Esophagus muscularis mucosa (tissue), 3 donors: ENCODE data around the gene TNNT3.

Experiments
- CTCF ChIP-seq, 3 experiments: fragments of 200-600 bp in 2 of 3; fragments of 450-650 bp in 1 of 3; sonication (generic) in 2 of 3; IDR thresholded peaks; one replicate each; pipeline ENCODE4 v1.5.1; 2017 to 2019; ENCODE audit warnings: antibody characterized with exemption in 3 of 3, mild to moderate bottlenecking in 2 of 3, moderate library complexity in 1 of 3
- POLR2A ChIP-seq: fragments of 450-650 bp; IDR thresholded peaks from one replicate; pipeline ENCODE4 v1.6.1; 2017; ENCODE audit warnings: antibody characterized with exemption, moderate library complexity, mild to moderate bottlenecking, low read depth
- POLR2AphosphoS5 ChIP-seq, 2 donors: sonication (generic); formaldehyde crosslinking; IDR thresholded peaks; one replicate each; pipeline ENCODE4 v1.6.1; 2017; ENCODE audit warnings: antibody characterized with exemption in 2 of 2

GRCh38 chr11:1931341-1932104 is 12.0 kb downstream of the TNNT3 start:
- no peak for TF ChIP-seq CTCF (IDR thresholded peaks at IDR 0.05)
- no peak for TF ChIP-seq POLR2A
- peak; percentile 13 to 54 for TF ChIP-seq POLR2AphosphoS5 (IDR thresholded peaks at IDR 0.05)
